GM12891 (cell line): Measurements from ENCODE around the gene MEIKIN.

ENCODE experiments used
- PAX5 ChIP-seq: IDR thresholded peaks from 2 replicates; pipeline ENCODE4 v1.6.1; 2011; ENCODE audit warnings: low read length, moderate library complexity, mild to moderate bottlenecking; ENCODE audit not compliant: insufficient read depth, severe bottlenecking
- POLR2A ChIP-seq: IDR thresholded peaks from 2 replicates; pipeline ENCODE4 v1.6.1; 2011; ENCODE audit warnings: low read depth, low read length, control low read depth
- POLR2AphosphoS5 ChIP-seq: IDR thresholded peaks from 2 replicates; pipeline ENCODE4 v1.6.1; 2011; ENCODE audit warnings: low read depth, low read length, control low read depth
- POU2F2 ChIP-seq: IDR thresholded peaks from 2 replicates; pipeline ENCODE4 v1.6.1; 2011; ENCODE audit warnings: low read depth, mild to moderate bottlenecking, control low read depth, low read length, moderate library complexity
- SPI1 ChIP-seq: IDR thresholded peaks from 2 replicates; pipeline ENCODE4 v1.6.1; 2011; ENCODE audit warnings: low read depth, low read length, control low read depth
- TAF1 ChIP-seq: IDR thresholded peaks from 2 replicates; pipeline ENCODE4 v1.6.1; 2011; ENCODE audit warnings: low read depth, low read length, control low read depth

- TF ChIP-seq SPI1 (no peak), POLR2A (no peak), POLR2AphosphoS5 (no peak), TAF1 (no peak), POU2F2 (no peak), PAX5 (no peak)
Observed at GRCh38 chr5:131959136-131959535, 13.7 kb upstream of the MEIKIN start.
